ENCODE results near the gene TRMT11.
"Not testable (repeated sequence)": the region's sequence is repeated elsewhere in the genome, so short reads cannot be mapped to it uniquely, and the experiment has no call there.

TRMT11 gene

DNA sequence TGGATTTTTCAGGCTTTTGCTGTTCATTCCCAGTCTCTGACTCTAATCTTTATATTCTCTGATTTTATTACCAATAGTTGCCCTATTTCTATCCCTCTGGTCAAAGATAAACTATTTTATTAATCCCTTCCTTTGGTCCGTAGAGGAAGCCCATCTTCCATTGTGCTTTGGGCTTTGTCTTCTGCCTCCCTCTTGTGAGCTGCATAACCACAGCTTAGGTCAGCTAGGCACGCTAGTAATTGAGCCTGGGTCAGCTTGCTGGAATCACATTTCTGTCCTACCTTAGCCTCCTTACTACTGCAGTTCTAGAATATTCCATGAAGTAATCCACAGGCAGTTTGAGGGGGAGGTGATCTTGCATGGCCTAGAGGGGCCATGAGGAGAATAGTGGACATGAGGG is 49.4 kb downstream of the TRMT11 start:
- no peak for DNase-seq
- intact Hi-C loops (cut with DNase I), result no loop called here

DNA sequence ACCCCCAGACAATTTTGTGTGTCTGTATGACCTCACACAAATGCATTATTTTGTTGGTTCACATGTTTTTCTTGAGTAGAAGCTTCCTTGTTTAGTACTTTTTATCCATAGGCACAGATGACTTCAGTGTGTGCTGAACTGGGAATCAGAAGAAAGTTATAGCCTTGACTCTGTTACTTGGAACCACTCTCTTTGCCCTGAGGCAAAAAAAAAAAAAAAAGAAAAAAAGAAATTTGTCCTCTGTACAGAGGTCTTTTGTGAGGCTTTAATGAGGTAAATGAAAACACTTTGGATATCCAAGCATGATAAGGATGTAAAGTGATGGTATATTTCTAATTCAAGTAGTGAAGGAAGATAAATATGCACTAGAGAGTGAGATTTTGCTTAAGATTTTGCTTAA is 51.9 kb downstream of the TRMT11 start:
- intact Hi-C loops (cut with DNase I), result no loop called here

DNA sequence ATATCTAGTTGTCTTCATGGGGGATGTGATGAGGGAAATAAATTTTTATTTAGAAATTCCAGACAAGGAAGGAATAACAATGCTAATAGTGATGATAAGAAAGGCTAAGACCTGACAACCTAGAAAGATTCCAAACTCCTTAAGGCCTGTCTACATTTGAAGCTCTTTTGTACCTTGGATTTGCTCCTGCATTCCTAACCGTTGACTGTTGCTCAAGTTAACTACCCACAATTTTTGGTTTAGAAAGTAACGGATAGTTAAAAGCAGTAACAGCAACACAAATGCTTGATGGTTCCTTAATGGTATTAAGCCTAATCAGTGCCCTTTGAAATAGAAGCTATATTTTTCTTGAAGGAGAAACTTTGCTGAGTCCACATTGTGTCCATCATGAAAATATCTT is 52.9 kb downstream of the TRMT11 start:
- intact Hi-C loops (cut with DNase I), result no loop called here
- no peak for DNase-seq

More for the DNA sequence above, 51.9 kb downstream of the TRMT11 start:
- DNase-seq, result no peak

DNA sequence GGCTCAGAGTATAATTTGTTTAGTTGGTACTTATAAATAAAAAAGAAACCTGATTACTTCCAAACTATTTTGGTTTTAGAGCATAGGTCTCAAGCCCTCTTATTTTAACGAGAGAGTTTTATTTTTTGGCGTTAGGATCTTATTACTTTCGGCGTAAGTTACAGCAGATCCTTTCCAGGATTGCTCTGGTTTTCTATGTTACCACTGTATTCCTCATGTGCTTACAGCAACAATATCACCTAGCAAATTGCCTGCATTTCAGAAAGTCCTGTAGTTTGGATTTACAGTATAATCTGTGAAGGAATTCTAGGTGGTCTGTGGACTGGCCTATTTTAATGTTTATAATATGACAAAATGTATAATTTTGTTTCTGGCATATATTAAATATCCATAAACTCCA is 54.1 kb downstream of the TRMT11 start:
- DNase-seq, result no peak
- intact Hi-C loops (cut with DNase I), result no loop called here

DNA sequence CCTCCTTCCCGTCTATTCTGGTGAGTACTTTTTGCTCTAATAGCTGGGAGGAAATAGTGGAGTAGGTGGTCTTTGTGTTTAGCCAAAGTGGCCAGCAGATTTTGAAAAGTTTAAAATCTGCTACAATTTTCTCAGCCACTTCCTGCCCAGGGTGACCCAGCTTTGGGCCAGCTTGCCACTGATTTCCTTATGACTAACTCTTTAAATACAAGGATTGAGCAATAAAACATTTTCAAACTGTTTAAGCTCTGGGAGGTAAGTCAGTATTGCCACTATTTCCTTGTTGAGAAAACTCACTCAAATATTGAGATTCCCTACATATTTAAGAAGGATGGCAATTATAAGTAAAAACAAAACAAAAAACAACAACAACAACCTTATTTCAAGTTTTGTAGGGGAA is 54.5 kb downstream of the TRMT11 start:
- intact Hi-C loops (cut with DNase I), result no loop called here
- DNase-seq, result no peak

DNA sequence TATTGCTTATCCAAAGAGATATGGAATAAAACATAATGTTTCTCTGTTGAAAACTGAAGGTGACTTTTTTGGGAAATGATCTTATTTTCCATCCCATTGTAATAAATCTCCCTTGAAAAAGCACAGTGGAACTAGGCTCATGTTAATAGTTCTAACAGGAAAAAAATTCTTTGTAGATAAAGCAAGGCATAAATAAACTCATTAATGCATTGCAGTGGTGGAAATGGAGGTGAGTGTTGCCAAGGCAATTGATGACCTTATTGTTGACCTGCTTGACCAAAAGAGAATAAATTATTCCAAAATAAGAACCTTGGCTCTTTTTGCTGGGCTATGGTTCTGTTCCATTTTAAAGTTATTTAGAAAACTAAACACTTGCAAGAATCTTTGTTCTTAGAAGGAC is 55.2 kb downstream of the TRMT11 start:
- intact Hi-C loops (cut with DNase I), result no loop called here
- DNase-seq, result no peak

DNA sequence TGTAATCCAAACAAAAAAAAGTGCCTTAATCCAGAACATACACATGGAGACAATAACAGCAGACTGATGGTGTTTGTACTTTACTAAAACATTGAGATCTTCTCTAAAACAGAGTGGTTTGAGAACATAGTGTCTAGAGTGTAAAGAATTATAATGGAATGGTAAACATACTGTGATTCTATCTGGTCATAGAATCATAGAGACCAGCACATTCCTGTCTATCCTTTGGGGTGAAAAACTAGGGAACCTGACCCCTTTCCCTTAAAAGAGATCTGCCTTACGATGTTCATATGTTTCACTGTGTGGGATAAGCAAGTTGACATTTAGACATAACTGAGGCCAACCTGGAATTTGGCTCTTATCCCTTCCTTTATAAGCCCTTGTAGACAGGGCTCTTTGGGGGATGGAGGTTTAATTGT is 55.7 kb downstream of the TRMT11 start:
- intact Hi-C loops (cut with DNase I), result no loop called here
- no peak for DNase-seq

DNA sequence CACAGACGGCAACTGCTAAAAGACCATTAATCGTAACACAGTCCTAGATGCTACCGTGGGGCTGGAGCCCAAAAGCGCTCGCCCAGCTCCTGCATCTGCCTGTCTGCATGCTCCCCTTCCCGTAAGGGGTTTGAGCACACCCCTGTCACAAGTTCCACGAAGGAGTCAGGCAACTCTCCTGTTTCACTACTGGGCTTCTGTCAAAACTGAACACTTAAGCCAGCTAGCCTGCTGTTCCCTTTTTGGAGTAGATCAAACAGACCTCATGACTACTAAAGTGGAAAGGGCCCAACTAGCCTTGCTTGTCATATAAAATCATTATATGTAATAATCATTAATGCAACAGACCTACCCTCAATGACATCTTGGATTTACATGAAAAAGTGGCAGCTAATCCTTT is 61.3 kb downstream of the TRMT11 start:
- intact Hi-C loops (cut with DNase I), result no loop called here
- no peak for DNase-seq

DNA sequence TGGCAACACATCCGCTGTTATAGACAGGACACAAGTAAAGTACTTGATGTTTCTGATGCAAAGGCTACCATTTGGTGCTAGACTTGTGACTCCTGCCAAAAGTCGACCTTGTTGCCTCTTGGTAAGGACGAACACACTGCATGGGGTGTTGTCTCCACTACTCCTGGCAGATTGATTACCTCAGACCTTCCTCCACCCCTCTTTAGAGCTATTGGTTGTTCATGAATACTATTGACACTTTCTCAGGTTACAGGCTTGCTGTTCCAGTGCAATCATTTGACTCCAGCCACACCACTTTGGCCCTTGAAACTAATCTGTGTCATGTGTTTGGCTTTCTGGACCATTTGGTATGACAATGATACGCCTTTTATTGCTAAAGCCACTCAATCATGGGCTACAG is 62.3 kb downstream of the TRMT11 start:
- intact Hi-C loops (cut with DNase I), result no loop called here
- no peak for DNase-seq

DNA sequence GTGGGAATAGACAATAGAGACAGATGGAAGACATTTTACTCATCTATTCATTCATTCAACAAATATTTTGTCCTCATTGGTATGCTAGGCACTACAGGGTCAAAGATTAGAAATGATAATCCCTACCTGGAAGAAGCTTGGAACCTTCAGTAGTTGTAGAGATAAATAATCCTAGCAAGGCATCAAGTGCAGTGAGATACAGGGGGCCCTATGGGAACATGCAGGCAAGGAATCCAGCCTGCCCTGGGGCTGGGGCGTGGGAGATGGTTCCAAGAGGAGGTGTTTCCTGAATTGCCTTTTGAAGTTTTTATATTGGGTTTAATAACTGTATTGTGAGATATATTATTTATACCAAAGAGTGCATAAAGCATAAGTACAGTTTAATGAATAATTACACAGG is 64.5 kb downstream of the TRMT11 start:
- intact Hi-C loops (cut with DNase I), result no loop called here
- DNase-seq, result no peak

DNA sequence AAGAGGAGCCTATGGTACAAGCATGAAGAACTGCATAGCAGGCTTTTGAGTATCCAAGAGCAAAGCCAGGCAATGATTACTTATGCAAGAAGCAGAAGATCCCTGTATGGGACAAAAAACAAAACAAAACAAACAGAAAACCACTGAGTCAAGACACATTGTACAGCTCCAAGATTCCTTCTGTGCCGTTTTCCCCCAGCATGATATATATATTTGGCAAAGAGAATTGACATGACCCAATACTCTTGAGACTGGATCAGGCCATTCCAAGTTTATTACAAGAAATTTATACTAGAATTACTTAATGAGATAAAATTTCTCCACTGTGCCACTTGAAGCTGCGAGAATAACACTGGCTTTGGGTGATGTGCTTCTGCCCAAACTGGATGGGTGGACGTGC is 65.5 kb downstream of the TRMT11 start:
- intact Hi-C loops (cut with DNase I), result no loop called here
- no peak for DNase-seq

DNA sequence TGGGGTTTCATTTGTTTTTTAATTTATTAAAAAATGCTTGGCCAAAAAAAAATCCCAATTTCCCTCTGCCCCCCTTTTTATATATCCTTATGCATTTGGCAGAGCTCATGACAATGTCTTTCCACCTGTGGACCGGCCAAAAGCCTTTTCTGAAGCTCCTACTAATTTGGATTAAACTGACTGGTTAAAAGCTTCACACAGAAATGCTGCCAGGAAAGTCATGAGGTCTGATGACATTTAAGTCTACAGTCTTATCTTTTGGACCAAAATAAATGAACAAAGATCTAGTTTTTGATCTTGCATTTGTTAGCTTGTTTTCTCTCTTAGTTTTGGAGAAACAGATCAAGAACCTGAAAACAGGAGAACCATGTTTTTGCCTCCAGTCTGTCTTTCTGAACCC is 66.1 kb downstream of the TRMT11 start:
- no peak for DNase-seq
- intact Hi-C loops (cut with DNase I), result no loop called here

DNA sequence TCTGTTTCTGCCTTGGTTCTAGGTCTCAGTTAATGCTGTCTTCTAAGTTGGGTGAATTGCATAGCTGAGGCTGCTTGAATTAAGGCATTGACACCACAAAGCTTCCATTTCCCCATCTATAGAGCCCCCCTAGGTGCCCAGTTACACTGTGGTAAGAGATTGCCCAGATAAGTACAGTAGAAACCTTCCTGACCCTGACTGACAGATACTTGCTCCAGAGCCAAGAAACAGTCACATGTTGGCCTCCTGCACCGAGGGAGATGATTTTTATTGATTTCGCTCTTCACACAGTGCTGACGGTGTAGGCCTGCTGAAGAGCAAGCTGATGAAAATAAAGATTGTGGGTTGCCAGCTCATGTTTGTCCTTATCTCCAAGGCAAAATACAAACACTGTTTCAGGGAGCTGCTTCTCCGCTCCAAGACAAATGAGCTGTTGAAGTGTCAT is 67.9 kb downstream of the TRMT11 start:
- intact Hi-C loops (cut with DNase I), result no loop called here
- DNase-seq, result no peak

DNA sequence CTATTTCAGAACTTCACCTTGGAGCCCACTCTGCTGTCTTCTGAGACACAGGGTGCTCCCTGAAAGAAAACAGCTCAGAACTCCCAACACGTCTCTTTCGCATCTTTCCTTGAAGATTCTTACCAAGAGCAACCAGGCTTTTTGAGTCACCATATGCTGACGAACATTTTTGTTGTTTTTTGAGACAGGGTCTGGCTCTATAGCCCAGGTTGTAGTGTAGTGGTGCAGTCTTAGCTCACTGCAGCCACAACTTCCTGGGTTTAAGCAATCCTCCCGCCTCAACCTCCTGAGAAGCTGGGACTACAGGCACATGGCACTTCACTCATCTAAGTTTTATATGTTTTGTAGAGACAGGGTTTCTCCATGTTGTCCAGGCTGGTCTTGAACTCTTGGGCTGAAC is 68.5 kb downstream of the TRMT11 start:
- DNase-seq, result no peak
- intact Hi-C loops (cut with DNase I), result no loop called here

DNA sequence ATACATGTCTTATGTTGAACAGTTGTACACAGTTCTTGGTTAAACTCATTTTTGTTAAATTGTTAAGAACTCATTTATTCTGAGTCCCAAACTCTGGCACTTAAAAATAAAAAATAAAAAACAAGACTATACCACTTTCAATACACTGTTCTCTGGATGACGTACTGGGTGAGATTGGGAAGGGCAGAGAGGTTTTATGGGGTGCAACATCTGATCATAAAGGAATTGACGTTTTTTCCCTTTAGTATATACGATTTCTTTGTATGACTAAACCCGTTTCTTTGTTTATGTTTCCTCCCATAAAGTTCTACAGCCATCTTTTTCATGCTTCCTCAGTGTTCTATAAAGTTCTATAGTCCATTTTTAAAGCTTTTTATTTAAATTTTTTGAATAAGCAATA is 69.1 kb downstream of the TRMT11 start:
- no peak for DNase-seq
- intact Hi-C loops (cut with DNase I), result no loop called here

DNA sequence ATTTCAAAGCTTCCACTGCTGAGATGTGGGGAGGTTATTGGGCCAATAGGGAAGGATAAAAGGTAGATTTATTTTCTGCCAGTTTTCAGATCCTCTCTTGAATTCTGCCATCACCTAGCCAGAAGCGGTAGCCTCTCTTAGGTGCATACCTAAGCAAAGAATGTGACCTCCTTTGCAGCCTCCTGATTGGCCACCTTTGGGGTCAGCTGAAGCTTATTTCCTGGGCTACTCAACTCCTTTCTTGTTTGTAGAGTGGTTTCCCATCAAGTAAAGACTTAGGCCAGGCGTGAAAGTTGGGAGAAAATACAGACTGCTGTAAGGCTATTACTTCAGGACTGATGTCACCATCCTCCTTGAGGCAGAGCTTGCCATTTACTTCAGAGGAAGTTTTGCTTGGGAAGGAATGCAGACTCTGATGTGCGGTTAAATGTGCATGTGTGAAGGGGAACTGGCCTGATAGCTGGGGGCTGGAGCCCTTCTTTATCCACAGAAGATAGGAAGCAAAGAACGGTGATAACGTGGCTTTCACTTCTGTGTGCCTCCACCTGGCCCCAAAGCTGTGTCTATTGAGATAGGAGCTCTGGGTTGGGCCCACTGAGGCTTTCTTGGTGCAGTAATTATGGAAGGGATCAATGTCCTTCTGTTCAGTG is 70.1 kb downstream of the TRMT11 start:
- intact Hi-C loops (cut with DNase I), result no loop called here
- DNase-seq, result no peak

DNA sequence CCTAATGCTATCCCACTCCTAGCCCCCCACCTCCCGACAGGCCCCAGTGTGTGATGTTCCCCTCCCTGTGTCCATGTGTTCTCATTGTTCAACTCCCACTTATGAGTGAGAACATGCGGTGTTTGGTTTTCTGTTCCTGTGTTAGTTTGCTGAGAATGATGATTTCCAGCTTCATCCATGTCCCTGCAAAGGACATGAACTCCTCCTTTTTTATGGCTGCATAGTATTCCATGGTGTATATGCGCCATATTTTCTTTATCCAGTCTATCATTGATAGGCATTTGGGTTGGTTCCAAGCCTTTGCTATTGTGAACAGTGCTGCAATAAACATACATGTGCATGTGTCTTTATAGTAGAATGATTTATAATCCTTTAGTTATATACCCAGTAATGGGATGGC is 71.7 kb downstream of the TRMT11 start:
- DNase-seq; intact Hi-C loops (cut with DNase I): not testable (repeated sequence)

DNA sequence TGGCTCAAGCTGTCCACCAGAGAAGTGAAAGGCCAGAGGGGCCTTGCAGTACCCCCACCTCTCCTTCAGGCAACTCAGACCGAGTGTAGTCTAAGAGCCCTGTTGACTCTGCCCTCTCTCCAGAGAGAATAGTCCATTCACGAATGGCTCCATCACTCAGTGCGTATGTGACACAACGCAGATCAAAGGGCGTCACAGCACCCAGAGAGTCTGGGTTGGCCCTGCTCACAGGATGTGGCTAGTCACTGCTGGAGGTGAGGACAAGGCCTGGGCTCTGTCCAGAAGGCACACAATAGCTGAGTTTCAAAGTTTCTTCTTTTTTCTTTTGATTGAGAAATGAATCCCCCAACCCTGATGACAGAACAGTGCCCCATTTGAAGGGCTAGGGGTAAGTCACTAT is 74.1 kb downstream of the TRMT11 start:
- intact Hi-C loops (cut with DNase I), result no loop called here

DNA sequence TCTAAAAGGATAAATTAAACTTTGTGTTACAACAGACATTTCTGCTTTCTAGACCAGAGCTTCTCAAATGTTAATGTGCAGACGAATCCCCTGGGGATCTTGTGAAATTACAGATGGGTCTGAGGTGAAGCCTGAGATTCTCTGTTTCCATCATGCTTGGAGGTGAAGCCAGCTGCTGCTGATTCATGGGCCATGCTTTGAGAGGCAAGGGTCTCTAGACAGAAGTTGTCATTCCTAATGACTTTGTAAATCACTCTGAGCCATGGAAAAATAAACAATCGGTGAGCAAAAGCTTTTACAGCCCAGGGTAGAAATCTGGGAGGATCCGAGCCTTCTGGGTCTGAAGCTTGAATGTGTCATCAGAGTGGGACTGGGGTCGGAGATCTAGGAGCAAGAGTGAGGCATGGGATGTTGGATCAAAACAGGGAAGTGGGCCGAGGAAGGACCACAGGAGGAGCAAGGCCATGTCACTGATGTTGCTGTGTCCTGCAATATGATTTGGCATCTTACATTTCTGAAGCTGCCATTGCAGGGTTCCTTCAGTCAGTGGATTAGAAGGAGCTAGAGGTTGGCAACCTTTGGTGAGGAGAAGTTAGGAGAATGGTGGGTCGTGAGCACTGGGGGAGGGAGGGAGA is 77.3 kb downstream of the TRMT11 start:
- intact Hi-C loops (cut with DNase I), result no loop called here

More for the DNA sequence above, 74.1 kb downstream of the TRMT11 start:
- no peak for DNase-seq

DNA sequence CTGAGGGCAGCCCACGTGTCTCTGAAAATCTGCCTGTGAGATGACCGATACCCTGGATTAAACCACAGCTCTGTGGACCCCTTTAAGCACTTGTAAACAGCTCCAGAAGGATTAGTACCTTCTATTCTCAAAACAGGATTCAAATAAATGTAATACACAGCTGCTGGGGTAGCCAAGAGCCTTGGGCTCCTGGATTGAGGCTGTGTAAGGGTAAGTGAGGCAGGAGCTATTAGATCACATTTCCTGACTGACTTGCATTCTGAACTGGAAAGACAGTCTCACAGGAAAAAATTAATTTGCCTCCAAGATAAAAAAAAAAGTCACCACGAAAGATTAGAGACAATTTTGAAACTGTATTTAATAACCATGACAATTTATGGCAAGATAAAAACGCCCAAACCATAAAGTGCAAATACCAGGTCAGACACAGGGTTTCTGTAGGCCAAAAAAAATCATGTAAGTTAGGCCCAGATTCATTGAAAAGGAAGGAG is 78.0 kb downstream of the TRMT11 start:
- no peak for DNase-seq
- intact Hi-C loops (cut with DNase I), result no loop called here

More for the DNA sequence above, 77.3 kb downstream of the TRMT11 start:
- DNase-seq, result no peak

DNA sequence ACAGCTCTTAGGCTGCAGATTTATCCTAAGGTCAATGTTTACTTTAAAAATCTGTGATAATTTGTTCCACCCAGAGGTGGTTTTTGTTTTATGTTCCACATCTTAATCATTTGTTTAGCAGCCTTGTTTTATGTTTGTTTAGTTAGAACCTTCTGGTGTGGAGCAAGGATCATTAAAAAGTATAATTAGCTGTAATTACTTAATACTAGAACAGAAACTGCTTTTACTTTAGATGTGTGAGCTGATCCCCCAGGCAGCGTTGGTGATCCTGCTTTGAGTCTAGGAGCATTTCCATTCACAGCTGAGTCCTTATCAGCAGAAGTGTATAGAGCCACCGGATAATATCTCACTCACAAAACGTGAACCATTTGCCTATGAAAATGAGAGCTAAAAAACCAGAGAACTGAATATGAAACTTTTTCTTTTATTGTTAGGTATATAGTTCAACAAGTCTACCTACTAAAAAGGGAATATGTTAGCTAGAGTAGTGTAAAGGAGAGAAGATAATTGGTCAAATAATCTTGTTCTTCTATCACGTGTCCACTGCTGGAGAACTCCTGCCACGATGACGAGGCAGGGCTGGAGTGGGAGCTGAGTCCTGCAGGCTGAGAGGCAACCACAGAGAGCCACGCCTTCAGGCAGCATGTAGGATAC is 78.5 kb downstream of the TRMT11 start:
- no peak for DNase-seq
- intact Hi-C loops (cut with DNase I), result no loop called here

All from posterior cingulate gyrus (tissue), 11 donors.